M059J (cell line): ENCODE measurements around the gene MYL11. TPM values are rescaled to one million over a fixed set of nuclear protein-coding genes. Genes with fewer than 3 reads are reported as not detected.

Source experiments
- DNase-seq: peaks from one replicate; pipeline ENCODE4 v3.0.0-alpha.2; 2012; ENCODE audit warnings: low read depth
- total RNA-seq: library from RNA; depleted of rRNA; stranded (reverse); fragments of >200 nt; shearing (Covaris generic); gene quantifications from 2 replicates; pipeline ENCODE4 v1.2.3, GENCODE V29; 2014

Gene MYL11
- total RNA-seq, 1 experiment from 2014 or later = not detected

DNA sequence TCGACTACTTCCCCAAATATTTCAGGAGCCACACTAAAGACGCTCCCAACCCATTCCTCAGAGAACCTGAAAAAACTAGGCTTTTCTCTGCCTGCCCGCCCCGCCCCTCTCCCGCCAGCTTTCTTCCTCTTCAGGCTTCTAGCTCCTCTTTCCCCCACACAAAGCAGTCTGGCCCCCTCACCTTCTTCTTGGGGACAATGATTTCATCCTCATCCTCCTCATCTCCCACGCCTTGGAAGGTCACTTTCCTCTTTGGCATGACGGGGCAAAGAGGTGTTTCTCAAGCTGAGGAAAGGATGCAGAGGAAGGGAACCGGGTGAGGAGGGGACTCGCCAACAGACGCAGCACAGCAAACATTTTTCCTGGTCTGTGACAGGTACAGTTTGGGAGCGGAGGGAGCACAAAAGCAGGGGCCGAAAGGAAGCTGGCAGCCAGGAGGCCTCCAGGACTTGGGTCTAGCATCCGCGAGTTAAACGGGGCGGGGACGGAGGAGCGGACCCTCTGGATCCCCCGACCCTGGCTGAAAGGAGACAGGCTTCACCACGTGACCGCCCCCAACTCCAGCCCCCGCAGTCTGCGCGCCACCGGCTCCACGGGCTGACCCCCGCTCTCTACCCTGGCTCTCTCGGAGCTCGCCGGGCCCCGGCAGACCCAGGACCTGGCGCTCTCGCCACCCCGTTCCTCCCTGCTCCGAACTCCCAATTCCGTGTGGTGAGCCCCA is 20.0 kb upstream of the MYL11 start:
- DNase-seq = no peak

DNA sequence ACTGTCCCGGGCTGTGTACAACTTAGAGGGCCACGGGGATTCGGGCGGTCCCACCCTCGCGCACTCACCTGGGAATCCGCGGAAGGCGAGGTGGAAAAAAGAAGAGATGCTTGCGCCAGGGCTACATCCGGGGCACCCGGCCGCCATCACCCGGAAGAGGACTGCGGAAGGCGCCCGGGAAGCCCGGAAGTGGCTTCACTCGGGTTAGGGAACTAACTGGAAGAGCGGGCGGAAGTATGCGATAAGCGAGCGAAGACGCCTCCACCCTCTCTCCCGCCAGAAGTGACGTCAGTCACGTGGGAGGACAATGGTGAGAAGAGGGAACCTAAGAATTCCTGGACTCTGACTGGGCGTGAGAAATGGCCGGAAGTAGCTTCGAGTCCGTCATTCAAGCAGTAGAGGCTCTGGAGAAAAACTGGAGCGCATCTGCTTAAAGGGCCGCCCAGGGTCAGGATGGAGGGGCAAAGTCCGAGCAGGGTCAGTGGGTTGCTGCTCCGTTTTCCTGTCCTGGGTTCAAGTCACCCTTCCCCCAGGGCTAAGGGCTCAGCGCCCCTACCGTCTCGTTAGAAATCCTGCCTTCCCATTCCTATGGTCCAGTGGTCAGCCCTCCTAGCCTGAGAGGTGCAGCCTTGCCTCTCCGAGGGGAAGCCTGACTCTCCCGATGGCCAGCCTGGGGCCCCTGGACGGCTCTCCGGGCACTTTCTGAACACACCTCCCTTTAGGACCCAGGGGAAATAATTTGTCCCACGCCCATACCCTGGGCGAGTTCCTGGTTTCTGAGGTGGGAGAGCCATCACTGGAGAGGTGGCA is 19.3 kb upstream of the MYL11 start, which contains the start of gene CD2BP2:
Gene CD2BP2, minus strand, starts transcription at position 165 of the 810 bp plus-strand sequence. CDS start 627 bp downstream, outside the sequence.
- DNase-seq = peak; percentile 100

DNA sequence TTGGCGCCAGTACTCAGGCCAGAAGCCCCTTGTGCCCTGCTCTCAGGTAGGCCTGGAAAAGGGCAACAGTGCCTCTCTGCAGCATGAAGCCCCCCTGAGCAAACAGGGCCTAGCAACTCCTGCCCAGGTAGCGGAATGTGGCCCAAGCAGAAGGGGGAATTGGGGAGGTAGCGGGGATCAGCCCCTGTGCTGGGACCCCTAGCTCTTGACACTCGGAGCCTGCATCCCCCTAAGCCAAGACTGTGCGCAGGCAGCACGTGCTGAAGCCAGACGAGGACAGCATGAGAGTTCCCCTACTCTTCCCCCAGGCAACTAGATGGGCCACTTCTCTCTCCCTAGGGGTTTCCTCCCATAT is 18.7 kb upstream of the MYL11 start:
- DNase-seq = no peak

DNA sequence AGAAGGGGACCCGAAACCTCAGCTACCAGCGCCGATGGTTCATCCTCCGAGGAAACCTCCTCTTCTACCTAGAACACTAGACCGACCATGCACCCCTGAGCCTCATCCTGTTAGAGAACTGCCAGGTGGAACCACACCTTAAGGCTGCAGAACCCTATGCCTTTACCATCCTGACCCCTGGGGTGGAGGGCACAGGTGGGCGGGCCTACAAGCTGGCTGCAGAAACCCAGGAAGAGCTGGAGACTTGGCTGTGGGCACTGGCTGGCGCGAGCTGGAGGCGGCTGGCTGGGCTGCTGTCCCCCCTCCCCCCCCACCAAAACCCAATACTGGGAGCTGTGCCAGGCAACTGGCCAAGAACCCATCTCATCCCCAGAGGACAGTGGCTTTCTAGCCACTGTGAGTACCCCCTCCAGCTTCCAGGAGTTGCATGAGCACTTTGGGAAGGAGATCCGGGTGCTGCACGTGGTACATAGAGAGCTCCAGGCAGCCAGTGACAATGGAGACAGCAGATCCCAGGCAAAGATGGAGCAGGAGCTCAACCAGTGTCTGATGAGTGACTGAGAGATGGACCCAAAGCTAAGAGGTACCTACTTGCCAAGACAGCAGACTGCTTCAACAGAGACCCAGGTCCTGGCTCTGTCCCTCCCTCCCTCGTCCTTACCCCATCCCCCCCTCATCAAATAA is 18.1 kb upstream of the MYL11 start:
- DNase-seq = peak; percentile 68

DNA sequence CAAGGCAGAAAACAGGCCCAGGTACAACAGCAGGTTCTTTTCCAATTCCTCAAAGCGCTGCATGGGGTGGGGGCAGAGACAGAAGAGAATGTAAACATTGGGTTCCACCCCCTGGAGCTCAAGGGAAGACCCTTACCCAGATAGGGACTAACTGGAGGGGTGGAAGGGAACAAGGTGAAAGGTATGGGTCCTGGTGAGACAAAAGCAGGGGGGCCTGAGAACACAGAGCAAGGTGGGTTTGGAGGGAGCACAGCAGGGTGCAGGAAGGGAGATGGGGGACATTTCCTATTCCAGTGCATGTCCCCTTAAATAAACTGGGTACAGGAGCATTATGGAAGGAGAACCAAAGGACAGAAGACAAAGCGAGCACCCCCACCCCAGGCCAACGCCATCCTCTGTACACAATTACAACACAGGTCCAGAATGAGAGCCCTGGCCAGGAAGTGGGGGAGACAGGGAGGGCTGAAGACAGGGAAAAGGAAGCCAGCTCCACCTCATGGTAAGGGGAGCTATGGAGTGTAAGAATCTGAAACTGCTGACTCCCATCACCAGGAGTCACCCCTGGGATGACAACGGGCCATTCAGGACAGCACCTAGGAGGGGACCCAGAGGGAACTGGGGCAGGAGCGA is 17.4 kb upstream of the MYL11 start:
- peak; percentile 32 for DNase-seq

DNA sequence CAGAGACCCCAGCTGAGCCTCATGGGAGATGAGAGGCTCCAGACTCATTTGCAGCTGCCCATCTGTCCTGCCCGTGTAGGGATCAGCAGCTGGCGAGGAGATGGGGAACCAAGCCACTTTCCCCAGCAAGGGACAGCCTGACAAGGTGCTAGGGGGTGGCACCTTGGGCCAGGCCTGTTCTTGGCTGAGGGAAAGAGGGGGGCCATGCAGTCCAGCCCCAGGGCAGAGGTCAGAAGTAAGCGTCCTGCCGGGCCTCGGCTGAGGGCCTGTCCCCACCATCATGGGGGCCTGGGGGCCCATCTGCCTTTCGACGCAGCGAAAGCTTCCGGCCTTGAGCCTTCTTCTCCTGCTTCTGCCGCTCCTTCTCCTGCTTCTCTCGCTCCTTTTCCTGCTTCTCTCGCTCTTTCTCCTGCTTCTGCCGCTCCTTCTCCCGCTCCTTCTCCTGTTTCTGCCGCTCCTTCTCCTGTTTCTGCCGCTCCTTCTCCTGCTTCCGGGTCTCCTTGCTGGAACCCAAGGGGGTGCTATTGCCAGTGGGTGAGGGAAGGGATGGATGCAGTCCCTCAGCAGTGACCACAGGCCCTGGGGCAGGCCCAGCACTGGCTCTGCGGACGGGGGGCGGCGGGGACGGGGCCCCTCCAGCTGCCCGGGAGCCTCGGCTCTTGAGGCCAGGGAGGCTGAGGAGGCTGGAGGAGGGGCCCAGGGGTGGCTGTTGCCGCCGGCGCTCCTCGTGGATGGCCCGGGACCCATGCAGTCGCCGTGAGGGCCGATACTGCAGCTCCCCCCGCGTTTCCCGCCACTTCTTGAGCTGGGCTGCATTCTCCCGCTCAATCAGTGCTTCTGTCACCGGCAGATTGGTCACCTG is 16.7 kb upstream of the MYL11 start:
- DNase-seq = no peak

DNA sequence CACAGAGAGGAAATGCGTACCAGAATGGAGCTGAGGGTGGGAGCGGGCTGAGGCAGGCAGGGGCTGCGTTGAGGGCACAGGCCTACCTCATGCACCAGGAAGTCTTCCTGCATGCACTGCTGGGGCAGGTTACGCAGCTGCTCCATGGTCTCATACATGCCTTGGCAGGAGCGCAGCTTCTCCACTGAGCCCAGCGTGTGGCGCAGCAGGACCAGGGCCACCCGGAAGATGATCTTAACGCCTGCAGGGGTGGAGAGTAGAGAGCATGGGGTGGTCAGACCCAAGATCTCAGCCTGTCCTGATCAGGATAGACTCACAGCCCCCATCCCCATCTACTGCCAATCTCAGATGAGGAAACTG is 16.0 kb upstream of the MYL11 start:
- no peak for DNase-seq

DNA sequence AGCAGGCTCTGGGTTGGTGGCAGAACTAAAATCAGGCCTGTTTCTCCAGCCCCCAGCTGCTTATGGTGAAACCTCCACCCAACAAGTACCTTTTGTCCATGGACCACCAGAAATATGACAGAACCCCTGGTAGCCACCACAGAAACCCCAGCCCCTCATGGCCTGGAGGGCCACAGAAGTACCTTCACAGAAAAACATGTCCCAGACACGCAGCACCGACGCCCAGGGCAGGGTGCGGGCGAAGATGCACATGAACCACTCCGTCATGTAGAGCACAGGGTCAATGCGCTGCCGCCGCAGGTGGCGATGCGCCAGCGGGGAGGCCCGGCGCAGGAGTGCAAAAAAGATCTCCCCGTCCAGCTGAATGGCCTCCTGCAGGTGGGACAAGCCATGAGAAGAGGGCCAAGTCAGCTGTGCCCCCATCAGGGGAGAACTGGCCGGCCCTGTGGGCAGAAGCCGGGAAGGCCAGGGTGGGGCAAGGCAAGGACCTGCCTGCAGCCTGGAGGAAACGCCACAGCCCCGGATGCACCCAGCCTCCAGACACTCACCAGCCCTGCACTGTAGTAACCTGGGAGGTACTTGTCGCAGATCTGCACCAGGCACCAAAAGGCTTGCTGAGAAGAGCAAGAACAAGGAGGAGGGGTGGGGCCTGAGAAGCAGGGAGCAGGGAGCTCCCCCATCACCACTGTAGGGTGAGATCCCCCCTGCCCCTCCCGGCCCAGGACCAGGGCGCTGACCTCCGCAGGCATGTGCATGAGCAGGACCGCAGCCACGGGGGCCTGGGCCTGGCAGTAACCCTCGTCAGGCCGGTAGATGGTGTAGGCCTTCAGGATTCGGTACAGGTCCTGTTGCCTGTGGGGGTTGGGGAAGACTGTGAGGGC is 15.4 kb upstream of the MYL11 start:
- no peak for DNase-seq

DNA sequence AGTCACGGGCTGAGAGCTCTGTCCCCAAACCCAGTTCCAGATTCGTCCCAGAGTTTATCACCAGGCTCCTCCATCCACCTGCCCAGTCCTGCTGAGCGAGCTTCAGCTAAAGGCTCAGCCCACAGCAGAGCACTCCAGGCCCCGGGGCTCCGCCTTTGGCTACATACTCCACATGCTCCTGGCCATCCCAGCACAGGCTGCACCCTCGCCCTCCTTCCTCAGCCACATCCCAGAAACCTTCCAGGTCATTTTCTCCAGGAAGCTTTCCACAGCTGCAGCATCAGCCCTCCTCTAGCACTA is 14.8 kb upstream of the MYL11 start:
- DNase-seq = no peak

DNA sequence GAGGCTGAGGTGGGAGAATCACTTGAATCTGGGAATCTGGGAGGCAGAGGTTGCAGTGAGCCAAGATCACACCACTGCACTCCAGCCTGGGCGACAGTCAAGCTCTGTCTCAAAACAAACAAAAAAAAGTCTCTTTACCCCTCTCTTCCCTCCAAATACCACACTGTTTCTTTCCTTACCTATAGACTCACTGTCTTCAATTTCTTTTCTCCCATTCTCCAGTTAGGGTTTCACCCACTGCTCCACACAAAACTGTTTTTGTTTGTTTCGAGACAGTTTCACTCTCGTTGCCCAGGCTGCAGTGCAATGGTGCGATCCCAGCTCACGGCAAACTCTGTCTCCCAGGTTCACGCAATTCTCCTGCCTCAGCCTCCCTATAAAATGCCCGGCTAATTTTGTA is 13.4 kb upstream of the MYL11 start:
- no peak for DNase-seq

DNA sequence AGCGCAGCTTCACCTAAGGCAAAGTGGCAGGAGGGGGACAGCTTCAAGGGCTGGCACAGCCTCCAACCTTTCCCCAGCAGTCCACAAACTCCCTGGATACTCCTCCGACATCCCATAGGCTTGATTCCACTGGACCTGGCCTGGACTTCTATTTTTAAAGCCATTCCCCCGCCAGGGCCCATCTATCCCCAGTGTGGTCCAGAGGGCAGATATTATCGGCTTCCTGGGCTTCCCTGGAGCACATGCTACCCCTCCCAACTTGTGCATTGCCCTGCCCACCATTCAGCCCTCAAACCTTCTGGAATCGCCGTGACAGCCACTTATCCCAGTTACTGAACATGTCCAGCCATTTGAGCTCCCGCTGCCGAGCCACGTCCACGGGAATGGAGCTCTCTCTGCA is 9.4 kb upstream of the MYL11 start:
- no peak for DNase-seq

DNA sequence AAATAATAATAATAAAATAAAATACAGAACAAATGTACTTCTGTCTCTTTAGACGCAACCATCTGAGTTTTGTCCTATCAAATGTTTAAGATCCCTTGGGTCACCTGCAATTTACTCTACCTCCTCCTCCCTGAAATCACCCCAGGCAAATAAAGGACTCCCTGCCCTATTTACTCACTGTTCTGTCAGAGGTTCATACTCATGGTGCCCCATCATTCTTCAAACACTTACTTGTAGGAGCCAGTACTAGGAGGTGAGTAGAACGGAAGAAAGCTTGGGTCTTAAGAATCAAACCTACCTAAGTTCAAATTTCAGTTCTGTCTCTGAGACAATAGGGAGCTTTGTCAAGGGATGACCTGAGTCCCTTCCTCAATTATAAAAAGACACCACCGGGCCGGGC is 8.1 kb upstream of the MYL11 start:
- DNase-seq = no peak

DNA sequence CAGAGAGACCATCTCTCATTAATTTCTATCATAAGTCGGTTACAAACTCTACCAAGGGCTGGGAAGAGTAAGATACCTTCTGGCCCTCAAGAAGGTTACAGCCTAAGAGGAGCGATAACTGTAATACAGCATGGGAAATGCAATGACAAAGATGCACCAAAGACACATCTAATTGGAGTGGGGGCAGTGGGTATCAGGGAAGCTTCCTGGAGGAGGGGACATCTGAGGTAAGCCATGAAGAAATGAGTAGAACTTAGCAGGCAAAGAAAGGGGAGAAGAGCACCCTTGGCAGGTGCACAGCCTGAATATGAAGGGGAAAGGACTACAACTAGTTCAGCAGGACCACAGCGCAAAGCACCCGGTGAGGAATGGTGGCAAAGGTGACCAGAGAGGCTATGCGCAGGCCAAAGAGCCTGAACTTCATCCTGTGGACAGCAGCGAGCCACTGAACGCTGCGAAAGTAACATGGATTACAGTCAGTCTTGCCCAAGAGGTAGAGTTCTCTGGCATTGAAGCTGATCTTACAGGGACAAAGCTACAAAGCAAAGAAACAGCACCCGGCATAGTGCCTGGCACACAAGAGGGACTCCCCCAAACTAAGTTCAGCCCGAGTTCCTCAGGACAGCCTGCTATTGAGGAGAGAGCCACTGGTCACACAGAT is 7.1 kb upstream of the MYL11 start:
- no peak for DNase-seq

DNA sequence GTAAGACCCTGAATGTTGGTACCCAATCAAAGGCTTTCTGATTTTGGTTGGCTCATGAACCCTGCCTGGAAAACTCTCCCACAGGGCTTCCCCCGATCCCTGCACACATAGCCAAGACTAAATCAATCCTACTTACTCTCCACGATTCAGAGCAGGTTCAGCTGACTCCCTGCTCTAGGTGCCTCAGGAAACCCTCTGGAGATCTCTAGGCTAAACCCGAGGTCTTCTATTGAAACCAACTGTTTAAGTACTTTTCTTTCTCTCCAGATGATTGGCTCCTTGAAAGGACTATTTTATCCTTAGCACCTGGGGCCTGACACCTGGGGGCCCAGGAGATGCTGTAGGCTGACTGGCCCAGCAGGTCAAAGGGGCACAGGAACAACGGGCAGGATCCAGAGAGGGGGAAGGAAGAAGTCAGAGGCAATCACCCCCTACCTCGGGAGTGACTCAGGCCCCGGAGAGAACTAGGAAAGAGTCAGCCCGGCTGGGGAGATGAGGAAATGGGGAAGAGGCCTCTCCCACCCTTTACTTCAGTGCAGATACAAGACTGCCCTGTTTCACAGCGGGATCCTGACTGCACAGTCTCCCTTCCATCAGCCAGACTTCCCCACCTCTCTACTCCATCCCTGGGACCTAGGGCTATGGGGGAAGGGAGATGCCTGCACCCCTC is 6.3 kb upstream of the MYL11 start:
- peak; percentile 71 for DNase-seq

DNA sequence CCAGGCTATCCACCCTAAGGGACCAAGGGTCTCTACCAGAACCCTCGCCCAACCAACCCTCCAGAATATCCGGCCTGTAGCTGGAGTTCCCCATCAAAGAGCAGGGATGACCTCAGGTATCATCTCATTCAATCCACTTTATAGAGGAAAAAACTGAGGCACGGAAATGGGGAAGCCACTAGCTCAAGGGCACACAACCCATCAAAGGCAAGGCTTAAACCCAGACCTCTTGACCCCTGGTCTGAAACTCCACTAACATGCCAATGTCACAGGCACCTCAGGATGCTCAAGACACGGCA is 5.9 kb upstream of the MYL11 start:
- no peak for DNase-seq

DNA sequence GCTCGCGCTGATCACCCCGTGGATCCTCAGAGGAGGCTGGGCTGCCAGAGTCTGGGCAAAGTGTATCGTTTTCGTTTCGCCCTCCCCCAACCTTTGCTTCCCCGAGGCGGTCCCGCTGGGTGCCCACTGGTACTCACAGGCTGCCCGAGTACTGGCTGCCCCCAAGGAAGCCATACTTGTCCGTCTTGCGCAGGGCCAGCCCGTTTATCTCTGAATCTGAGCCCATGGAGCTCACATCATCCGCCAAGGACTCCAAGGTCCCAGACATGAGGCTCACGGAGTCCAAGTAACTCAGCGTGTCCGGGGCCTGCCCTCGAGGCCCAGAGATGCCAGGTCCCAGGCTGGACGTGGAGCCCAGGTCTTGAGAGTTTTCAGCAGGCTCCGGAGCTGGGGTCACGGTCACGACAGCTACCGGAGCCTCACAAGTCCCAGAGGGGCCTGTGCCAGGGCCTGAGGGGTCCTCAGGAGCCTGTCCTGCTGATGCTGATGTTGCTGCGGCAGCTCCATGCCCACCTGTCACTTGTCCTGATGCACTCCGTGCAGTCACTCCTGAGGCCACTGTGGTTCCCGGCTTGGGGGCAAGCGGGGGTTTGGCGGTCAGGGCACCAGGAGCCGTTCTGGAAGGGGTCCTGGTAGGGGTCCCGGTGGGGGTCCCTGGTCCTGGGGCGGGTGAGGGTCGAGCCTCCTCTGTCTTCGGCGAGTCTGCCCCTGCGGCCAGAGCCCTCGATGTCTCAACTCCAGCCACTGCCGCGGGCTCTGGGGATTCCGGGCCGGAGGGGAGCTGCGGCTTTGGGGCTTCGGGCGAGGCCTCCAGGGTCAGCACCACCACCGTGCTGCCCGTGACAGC is 5.3 kb upstream of the MYL11 start:
- DNase-seq = peak; percentile 32

DNA sequence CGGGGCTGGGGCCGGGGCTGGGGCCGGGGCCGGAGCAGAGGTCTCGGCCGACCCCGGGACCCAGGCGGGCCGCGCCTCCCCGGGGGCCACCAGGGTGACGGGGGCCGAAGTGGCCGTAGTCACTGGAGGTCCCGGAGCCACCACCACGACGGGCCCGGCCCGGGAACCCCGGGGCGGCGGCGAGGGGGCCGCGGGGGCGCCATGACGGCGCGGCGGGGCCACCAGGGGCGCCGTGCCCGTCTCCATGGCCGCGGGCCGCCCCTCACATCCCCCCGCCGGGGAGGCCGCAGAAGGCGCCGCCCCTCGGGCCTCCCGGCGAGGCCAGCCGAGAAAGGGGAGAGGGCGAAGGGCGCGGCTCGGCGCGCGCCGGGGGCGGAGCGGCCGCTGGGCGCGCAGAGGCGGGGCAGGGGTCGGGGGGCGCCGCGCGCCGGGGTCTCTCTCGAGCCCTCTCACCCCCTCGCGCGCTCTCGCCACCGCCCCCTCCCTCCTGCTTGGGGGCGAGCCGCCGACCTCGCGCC is 4.6 kb upstream of the MYL11 start:
- no peak for DNase-seq

DNA sequence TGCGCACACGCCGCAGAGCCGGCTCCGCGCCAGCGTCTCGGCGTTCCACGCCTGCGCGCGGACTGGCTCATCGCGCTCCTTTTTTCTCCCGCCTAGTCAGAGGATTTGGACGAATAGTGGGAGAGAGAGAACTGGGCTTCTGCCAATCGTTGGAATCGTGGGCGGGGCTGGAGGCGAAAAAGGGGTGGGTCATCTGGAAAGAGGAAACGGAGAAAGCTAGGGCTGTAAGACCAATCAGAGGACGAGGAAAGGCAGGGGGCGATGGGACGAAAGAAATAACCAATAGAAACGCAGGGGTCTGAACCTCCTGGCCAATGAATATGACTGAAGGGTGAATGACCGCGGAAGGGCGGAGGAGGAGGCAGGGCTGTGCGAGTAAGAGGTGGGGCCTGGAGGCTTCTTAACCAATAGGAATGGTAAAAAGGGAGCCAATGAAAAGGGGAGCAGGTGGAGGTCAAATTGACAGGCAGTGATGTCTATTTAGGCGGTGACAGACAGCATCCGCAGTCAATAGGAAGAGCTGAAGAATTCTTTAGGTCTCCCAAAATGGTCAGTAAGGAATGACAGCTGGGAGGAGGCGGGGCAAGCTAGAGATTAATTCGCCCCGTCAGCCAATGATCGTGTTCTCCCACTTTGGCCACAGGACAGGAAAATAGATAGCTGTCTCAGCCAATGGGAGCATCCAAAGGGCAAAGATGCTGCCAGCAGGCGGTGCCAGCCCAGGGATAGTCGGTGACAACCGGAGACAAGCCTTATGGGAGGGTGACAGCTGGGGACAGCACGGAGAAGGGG is 4.0 kb upstream of the MYL11 start, which contains the start of gene TBC1D10B:
Gene TBC1D10B, minus strand, starts transcription at position 39 of the 792 bp plus-strand sequence. CDS start 311 bp downstream, outside the sequence.
- DNase-seq = peak; percentile 100
